Tibial artery (tissue), 4 donors: ENCODE results near the gene KCNF1.

Experiments used
- DNase-seq, 2 donors: peaks; one replicate each; pipeline ENCODE4 v3.0.0-alpha.2; 2019
- H3K27ac ChIP-seq, 2 donors: fragments of 200-600 bp; sonication (generic) in 1 of 2; 1 replicate in 1 of 2; 2 replicates in 1 of 2; pipeline ENCODE4 v1.5.1; 2018 to 2019; ENCODE audit warnings: mild to moderate bottlenecking in 1 of 2
- H3K27me3 ChIP-seq, 2 donors: fragments of 200-600 bp; sonication (generic) in 1 of 2; one replicate each; pipeline versions ENCODE4 v1.5.1 to v1.6.0; 2016 to 2019
- H3K36me3 ChIP-seq, 3 donors: fragments of 200-600 bp; sonication (generic) in 2 of 3; one replicate each; pipeline ENCODE4 v1.5.1; 2016 to 2019; ENCODE audit warnings: mild to moderate bottlenecking in 2 of 3
- H3K4me1 ChIP-seq, 4 donors: fragments of 200-600 bp; sonication (generic) in 2 of 4; 1 replicate in 3 of 4; 2 replicates in 1 of 4; pipeline ENCODE4 v1.5.1; 2016 to 2019
- H3K4me3 ChIP-seq, 2 donors: fragments of 200-600 bp; sonication (generic) in 1 of 2; 1 replicate in 1 of 2; 2 replicates in 1 of 2; pipeline ENCODE4 v1.5.1; 2018 to 2019; ENCODE audit warnings: mild to moderate bottlenecking in 2 of 2
- H3K9me3 ChIP-seq, 3 donors: fragments of 200-600 bp; sonication (generic) in 1 of 3; one replicate each; pipeline ENCODE4 v1.5.1; 2016 to 2019
- intact Hi-C: fragments of 100-400 bp; cut with DNase I; formaldehyde crosslinking; loops from one replicate; pipeline ENCODE4 v1.15.0; 2023; ENCODE audit warnings: low total_unique reads
- TF ChIP-seq, protein P1 (sequence below), 2 experiments: fragments of 200-600 bp in 1 of 2; fragments of 450-650 bp in 1 of 2; IDR thresholded peaks; one replicate each; pipeline ENCODE4 v1.5.1; 2017 to 2019; ENCODE audit warnings: antibody characterized with exemption in 2 of 2, mild to moderate bottlenecking in 1 of 2, moderate library complexity in 1 of 2

Gene KCNF1

DNA sequence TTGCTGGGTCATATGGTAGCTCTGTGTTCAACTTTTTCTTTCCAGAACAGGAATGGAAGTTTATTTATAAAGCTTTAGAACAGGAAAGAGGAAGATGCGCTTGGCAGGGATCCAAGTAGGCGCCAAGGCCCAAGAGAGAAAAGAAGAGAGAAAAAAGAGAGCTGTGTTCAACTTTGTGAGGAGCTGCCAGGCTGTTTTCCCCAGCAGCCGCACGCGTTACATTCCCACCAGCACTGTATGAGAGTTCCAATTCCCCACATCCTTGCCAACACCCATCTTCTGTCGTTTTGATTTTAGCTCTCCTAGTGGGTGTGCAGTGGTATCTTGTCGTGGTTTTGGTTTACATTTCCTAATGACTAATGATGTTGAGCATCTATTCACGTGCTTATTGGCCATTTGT is 51.4 kb downstream of the KCNF1 start:
- intact Hi-C loops: no loop called here

More for the DNA sequence above, 51.4 kb downstream of the KCNF1 start:
- peaks cover 0 to 34% of the 10 kb centered on the region in 2 donors for H3K27me3 ChIP-seq
- DNase-seq: peak in 1 of 2 donors; percentile 43
- no peaks in the 10 kb centered on the region for H3K4me1 ChIP-seq
- no peak overlapping the region for H3K27ac ChIP-seq
- no peaks in the 10 kb centered on the region for H3K9me3 ChIP-seq
- H3K4me3 ChIP-seq: no peak overlapping the region
- TF ChIP-seq, protein P1, sequence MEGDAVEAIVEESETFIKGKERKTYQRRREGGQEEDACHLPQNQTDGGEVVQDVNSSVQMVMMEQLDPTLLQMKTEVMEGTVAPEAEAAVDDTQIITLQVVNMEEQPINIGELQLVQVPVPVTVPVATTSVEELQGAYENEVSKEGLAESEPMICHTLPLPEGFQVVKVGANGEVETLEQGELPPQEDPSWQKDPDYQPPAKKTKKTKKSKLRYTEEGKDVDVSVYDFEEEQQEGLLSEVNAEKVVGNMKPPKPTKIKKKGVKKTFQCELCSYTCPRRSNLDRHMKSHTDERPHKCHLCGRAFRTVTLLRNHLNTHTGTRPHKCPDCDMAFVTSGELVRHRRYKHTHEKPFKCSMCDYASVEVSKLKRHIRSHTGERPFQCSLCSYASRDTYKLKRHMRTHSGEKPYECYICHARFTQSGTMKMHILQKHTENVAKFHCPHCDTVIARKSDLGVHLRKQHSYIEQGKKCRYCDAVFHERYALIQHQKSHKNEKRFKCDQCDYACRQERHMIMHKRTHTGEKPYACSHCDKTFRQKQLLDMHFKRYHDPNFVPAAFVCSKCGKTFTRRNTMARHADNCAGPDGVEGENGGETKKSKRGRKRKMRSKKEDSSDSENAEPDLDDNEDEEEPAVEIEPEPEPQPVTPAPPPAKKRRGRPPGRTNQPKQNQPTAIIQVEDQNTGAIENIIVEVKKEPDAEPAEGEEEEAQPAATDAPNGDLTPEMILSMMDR (IDR thresholded peaks at IDR 0.05): no peak
- no peaks in the 10 kb centered on the region for H3K36me3 ChIP-seq
